Measurements from ENCODE around the gene NPHP3.
"Not testable (repeated sequence)": the region's sequence is repeated elsewhere in the genome, so short reads cannot be mapped to it uniquely, and the experiment has no call there.

Gene NPHP3

GRCh38 chr3:132641427-132641826, 80.8 kb downstream of the NPHP3 start:
- not testable (repeated sequence) for DNase-seq

- no peak for DNase-seq
These were observed 83.5 kb downstream of the NPHP3 start for GRCh38 chr3:132638706-132639105.

GRCh38 chr3:132637590-132637989, 84.6 kb downstream of the NPHP3 start:
- no peak for DNase-seq

GRCh38 chr3:132635052-132635451, 87.2 kb downstream of the NPHP3 start:
- no peak for DNase-seq

Measured in NCI-H2107 (cell line).